Esophagus muscularis mucosa (tissue), 4 donors: ENCODE data around the gene ZNF605. TPM values are rescaled to one million over a fixed set of nuclear protein-coding genes. Genes with fewer than 3 reads are reported as not detected.

Experiments used
- DNase-seq: peaks from one replicate; pipeline ENCODE4 v3.0.0-alpha.2; 2017; ENCODE audit errors: extremely low spot score
- H3K27ac ChIP-seq, 4 donors: fragments of 200-600 bp; sonication (generic); replicated peaks in 1 of 4; 1 replicate in 3 of 4; 2 replicates in 1 of 4; pipeline ENCODE4 v1.5.1; 2016 to 2019; ENCODE audit warnings: mild to moderate bottlenecking in 1 of 4
- H3K27me3 ChIP-seq, 4 donors: fragments of 200-600 bp; sonication (generic); one replicate each; pipeline versions ENCODE4 v1.5.1 to v1.6.0; 2016 to 2019
- H3K36me3 ChIP-seq, 4 donors: fragments of 200-600 bp; sonication (generic); one replicate each; pipeline ENCODE4 v1.5.1; 2016 to 2019
- H3K4me1 ChIP-seq, 4 donors: fragments of 200-600 bp; sonication (generic); one replicate each; pipeline ENCODE4 v1.5.1; 2016 to 2019
- H3K4me3 ChIP-seq, 4 donors: fragments of 200-600 bp; sonication (generic); 1 replicate in 2 of 4; 2 replicates in 2 of 4; pipeline ENCODE4 v1.5.1; 2016 to 2019; ENCODE audit warnings: mild to moderate bottlenecking in 4 of 4, moderate library complexity in 1 of 4
- H3K9me3 ChIP-seq, 4 donors: fragments of 200-600 bp; sonication (generic); 1 replicate in 3 of 4; 2 replicates in 1 of 4; pipeline ENCODE4 v1.5.1; 2016 to 2019
- CTCF ChIP-seq, 3 experiments: fragments of 200-600 bp in 2 of 3; fragments of 450-650 bp in 1 of 3; sonication (generic) in 2 of 3; IDR thresholded peaks; one replicate each; pipeline ENCODE4 v1.5.1; 2017 to 2019; ENCODE audit warnings: antibody characterized with exemption in 3 of 3, mild to moderate bottlenecking in 2 of 3, moderate library complexity in 1 of 3
- EP300 ChIP-seq: sonication (generic); formaldehyde crosslinking; IDR thresholded peaks from one replicate; pipeline ENCODE4 v1.6.1; 2017; ENCODE audit warnings: antibody characterized with exemption
- POLR2A ChIP-seq: fragments of 450-650 bp; IDR thresholded peaks from one replicate; pipeline ENCODE4 v1.6.1; 2017; ENCODE audit warnings: antibody characterized with exemption, moderate library complexity, mild to moderate bottlenecking, low read depth
- POLR2AphosphoS5 ChIP-seq, 2 donors: sonication (generic); formaldehyde crosslinking; IDR thresholded peaks; one replicate each; pipeline ENCODE4 v1.6.1; 2017; ENCODE audit warnings: antibody characterized with exemption in 2 of 2
- WGBS: methylation state at CpG from one replicate; pipeline ENCODE4 v1.1.5; 2018; 5-methylcytosine and 5-hydroxymethylcytosine counted together
- intact Hi-C: fragments of 100-400 bp; cut with DNase I; formaldehyde crosslinking; loops from one replicate; pipeline ENCODE4 v1.15.1; 2023
- small RNA-seq, 3 donors: library from RNA; depleted of rRNA; stranded (forward); fragments of <200 nt; gene quantifications; one replicate each; pipeline ENCODE3, GENCODE V24; 2016
- total RNA-seq, 4 donors: library from RNA; depleted of rRNA; stranded (reverse); fragments of >200 nt; gene quantifications; one replicate each; pipeline versions ENCODE4 v1.1.0 to v1.2.1, GENCODE V29; 2016

ZNF605 gene
- total RNA-seq, 4 donors from 2014 or later: 5.5 to 9.0 (median 6.1) TPM

DNA sequence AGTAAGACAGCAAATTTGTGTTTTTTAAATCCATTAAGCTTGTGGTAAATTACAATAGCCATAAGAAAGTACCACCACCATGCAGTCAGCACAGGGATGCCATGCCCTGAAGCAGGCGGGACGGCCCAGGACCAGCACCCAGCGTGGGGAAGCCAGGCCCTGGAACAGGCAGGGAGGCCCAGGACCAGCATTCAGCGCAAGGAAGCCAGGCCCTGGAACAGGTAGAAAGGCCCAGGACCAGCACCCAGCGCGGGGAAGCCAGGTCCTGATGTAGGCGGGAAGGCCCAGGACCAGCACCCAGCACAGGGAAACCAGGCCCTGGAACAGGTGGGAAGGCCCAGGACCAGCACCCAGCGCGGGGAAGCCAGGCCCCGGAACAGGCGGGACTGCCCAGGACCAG lies 81.9 kb downstream of the ZNF605 start:
- 95% methylated on average over 11 of the region's 11 CpGs for WGBS
- Histone ChIP-seq H3K27me3 (no peaks in the 10 kb centered on the region), H3K27ac (no peak overlapping the region), H3K4me1 (no peaks in the 10 kb centered on the region), H3K36me3 (peaks cover 71 to 95% (median 91%) of the 10 kb centered on the region in 4 donors), H3K4me3 (no peak overlapping the region), H3K9me3 (no peaks in the 10 kb centered on the region)
- intact Hi-C loops: no loop called here
- TF ChIP-seq POLR2A: no peak
- TF ChIP-seq CTCF (IDR thresholded peaks at IDR 0.05): no peak
- no peak for TF ChIP-seq POLR2AphosphoS5 (IDR thresholded peaks at IDR 0.05)
- TF ChIP-seq EP300: no peak
- no peak for DNase-seq

- DNase-seq: no peak
- no peaks in the 10 kb centered on the region for H3K4me1 ChIP-seq
- 93% methylated on average over 10 of the region's 10 CpGs for WGBS
- intact Hi-C loops: no loop called here
- TF ChIP-seq EP300: no peak
- no peak for TF ChIP-seq CTCF (IDR thresholded peaks at IDR 0.05)
- no peak for TF ChIP-seq POLR2AphosphoS5 (IDR thresholded peaks at IDR 0.05)
- H3K36me3 ChIP-seq: peaks cover 71 to 94% (median 90%) of the 10 kb centered on the region in 4 donors
- H3K27me3 ChIP-seq: no peaks in the 10 kb centered on the region
- no peak overlapping the region for H3K4me3 ChIP-seq
- H3K27ac ChIP-seq: no peak overlapping the region
- no peaks in the 10 kb centered on the region for H3K9me3 ChIP-seq
Measured at GRCh38 chr12:132873724-132874123, 82.4 kb downstream of the ZNF605 start.

- intact Hi-C loops: no loop called here
- Histone ChIP-seq H3K9me3 (no peaks in the 10 kb centered on the region), H3K27ac (no peak overlapping the region), H3K4me3 (no peak overlapping the region), H3K36me3 (peaks cover 71 to 98% (median 93%) of the 10 kb centered on the region in 4 donors), H3K27me3 (no peaks in the 10 kb centered on the region), H3K4me1 (no peaks in the 10 kb centered on the region)
- 84% methylated on average over 7 of the region's 12 CpGs for WGBS
- DNase-seq: no peak
- no peak for TF ChIP-seq CTCF (IDR thresholded peaks at IDR 0.05)
- TF ChIP-seq POLR2A: no peak
- no peak for TF ChIP-seq EP300
- TF ChIP-seq POLR2AphosphoS5 (IDR thresholded peaks at IDR 0.05): no peak
Measured at GRCh38 chr12:132872975-132873421, 83.1 kb downstream of the ZNF605 start.

DNA sequence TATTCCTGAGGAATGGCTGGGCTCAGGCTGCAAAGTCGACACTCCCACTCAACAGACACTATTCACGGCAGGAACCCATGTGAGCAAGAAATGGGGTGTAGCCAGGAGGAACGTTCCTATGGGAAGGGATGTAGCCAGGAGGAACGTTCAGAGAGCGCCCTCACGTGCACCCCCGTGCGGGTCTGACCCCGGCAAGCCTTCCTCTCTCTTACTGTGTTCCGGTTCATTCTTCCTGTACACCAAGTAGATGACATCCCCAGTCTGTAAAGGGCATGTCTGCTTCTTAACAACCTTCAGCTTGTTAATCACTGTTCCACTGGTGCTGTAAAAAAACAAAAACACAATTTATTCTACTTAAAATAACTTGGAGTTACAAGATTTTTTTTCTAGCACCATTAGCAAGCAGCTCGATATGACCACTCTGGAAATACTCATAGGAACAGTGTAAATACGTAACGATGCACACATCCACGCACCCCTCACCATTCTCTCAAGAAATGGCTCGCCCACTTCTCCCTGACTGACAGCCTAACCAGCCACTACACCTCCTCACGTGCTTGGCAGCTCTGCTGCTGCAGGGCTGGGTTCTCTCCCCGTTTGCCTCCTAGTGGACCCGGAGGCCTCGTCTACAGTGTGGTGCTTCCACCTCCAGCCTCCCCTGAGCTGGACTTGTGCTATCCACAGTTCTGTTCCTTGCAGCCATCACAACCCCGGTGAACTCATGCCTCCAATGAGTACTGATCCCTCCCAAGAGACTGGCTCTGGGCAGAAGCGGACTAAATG lies 83.8 kb downstream of the ZNF605 start:
- no peaks in the 10 kb centered on the region for H3K27me3 ChIP-seq
- no peak overlapping the region for H3K4me3 ChIP-seq
- TF ChIP-seq EP300 (no peak), POLR2A (no peak)
- intact Hi-C loops: no loop called here
- no peaks in the 10 kb centered on the region for H3K4me1 ChIP-seq
- DNase-seq: no peak
- no peaks in the 10 kb centered on the region for H3K9me3 ChIP-seq
- 96% methylated on average over 20 of the region's 21 CpGs for WGBS
- no peak overlapping the region for H3K27ac ChIP-seq
- H3K36me3 ChIP-seq: peaks cover 74 to 98% (median 93%) of the 10 kb centered on the region in 4 donors

DNA sequence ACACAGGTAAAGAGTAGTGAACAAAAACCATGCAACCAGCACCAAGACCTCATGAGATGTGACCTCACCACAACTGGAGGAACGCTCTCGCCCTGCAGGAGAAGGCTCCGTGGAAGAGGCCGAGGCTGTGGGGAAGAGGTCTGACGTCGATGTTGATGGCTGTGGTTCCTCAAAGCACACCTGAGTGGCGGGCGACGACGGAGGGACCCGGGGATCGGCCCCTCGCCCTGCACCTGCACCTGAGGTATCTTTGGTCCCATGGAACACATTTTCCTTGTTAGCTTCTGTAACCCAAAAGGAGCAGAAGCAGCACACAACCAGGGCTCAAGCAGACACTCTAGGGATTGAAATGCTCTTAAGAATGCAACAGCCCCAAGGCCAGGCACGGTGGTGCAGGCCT lies 86.6 kb downstream of the ZNF605 start:
- intact Hi-C loops: no loop called here
- Histone ChIP-seq H3K9me3 (no peaks in the 10 kb centered on the region), H3K27ac (no peak overlapping the region), H3K4me3 (no peak overlapping the region), H3K4me1 (no peaks in the 10 kb centered on the region), H3K36me3 (peaks cover 65 to 92% (median 90%) of the 10 kb centered on the region in 4 donors), H3K27me3 (no peaks in the 10 kb centered on the region)
- DNase-seq: no peak
- 97% methylated on average over 14 of the region's 14 CpGs for WGBS
- TF ChIP-seq CTCF (IDR thresholded peaks at IDR 0.05) (no peak), POLR2A (no peak), POLR2AphosphoS5 (IDR thresholded peaks at IDR 0.05) (no peak), EP300 (no peak)

Small RNA genes within 50 kb of the gene (small RNA-seq; reads per million reads assigned to genes)
- gene RNU4ATAC12P: 0 reads per million in 3 donors

Other genes with a start within 250 kb of the ZNF605 start
- gene PGAM5, start 245.5 kb downstream of the ZNF605 start, total RNA-seq: 10 to 100 TPM; 19.9 to 37.0 (median 26.9) TPM
- gene ANKLE2, start 194.5 kb downstream of the ZNF605 start, total RNA-seq: 10 to 100 TPM; 40.2 to 47.2 (median 45.4) TPM
- gene GOLGA3, start 127.4 kb downstream of the ZNF605 start, total RNA-seq: 100 to 1,000 TPM in 2 of 4 donors, 10 to 100 TPM in 2; 72.3 to 123 (median 93.4) TPM
- gene CHFR, start 68.7 kb downstream of the ZNF605 start, total RNA-seq: 10 to 100 TPM; 35.7 to 41.7 (median 40.0) TPM
- gene ZNF26, start 30.1 kb upstream of the ZNF605 start, total RNA-seq: 10 to 100 TPM in 2 of 4 donors, 1 to 10 TPM in 2; 9.6 to 15.8 (median 10.9) TPM
- 10 to 100 TPM; 19.5 to 21.2 (median 20.7) TPM for gene ZNF84, start 81.2 kb upstream of the ZNF605 start, total RNA-seq
- 10 to 100 TPM; 12.0 to 13.8 (median 13.1) TPM for gene ZNF140, start 124.6 kb upstream of the ZNF605 start, total RNA-seq
- gene ZNF891, start 174.0 kb upstream of the ZNF605 start, total RNA-seq: 1 to 10 TPM; 1.8 to 4.6 (median 2.6) TPM
- gene ZNF10, start 174.3 kb upstream of the ZNF605 start, total RNA-seq: 10 to 100 TPM in 2 of 4 donors, 1 to 10 TPM in 2; 3.4 to 15.4 (median 9.7) TPM
- 10 to 100 TPM; 14.1 to 37.2 (median 26.8) TPM for gene ZNF268, start 225.2 kb upstream of the ZNF605 start, total RNA-seq